Left colon (tissue), 2 donors: ENCODE data around the gene CTRB2. TPM values are rescaled to one million over a fixed set of nuclear protein-coding genes. Genes with fewer than 3 reads are reported as not detected.
"Not testable (repeated sequence)": the region's sequence is repeated elsewhere in the genome, so short reads cannot be mapped to it uniquely, and the experiment has no call there.

Experiments
- ATAC-seq: fragments of 200-7000 bp; cut with Tn5 transposase; one replicate; pipeline ENCODE4 v1.9.1; 2020; ENCODE audit warnings: mild to moderate bottlenecking, moderate library complexity
- DNase-seq, 2 donors: peaks; one replicate each; pipeline ENCODE4 v3.0.0-alpha.2; 2020
- intact Hi-C, 2 donors: fragments of 100-400 bp; cut with DNase I in 1 of 2; cut with micrococcal nuclease in 1 of 2; formaldehyde crosslinking; loops; one replicate each; pipeline versions ENCODE4 v1.11.2 to v1.14.0; 2022; cut with DNase I, micrococcal nuclease
- total RNA-seq, 2 donors: library from RNA; stranded (reverse); fragmentation: NEBNext Ultra II Directional; extraction: Animal tissue kit (Norgen Biotek cat#: 25700); gene quantifications; one replicate each; pipeline ENCODE4 v1.2.1, GENCODE V29; 2021
- donor health status: DM: no; HTN: no; CAD: no.
- donor health status: DM: yes; HTN: yes; CAD: no.

CTRB2 gene
- total RNA-seq, 2 donors from 2014 or later: 6.1 TPM; not detected in 1

DNA sequence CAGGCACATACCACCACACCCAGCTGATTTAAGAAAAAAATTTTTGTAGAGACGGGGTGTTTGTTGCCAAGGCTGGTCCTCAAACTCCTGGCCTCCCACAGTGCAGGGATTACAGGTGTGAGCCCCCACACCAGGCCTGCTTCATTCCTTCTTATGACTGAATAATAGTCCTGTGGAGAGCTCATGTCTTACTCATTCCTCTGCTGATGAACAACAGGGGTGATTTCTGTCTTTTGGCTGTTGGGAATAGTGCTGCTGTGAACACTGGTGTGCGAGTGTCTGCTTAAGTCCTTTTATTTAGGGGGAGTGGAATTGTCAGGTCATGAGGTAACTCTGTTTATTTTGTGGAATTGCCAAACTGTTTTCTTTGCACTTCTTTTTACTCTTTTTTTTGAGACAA, 9.2 kb upstream of the CTRB2 start:
- DNase-seq (no peak), ATAC-seq (no peak)
- intact Hi-C loops: no loop called here

DNA sequence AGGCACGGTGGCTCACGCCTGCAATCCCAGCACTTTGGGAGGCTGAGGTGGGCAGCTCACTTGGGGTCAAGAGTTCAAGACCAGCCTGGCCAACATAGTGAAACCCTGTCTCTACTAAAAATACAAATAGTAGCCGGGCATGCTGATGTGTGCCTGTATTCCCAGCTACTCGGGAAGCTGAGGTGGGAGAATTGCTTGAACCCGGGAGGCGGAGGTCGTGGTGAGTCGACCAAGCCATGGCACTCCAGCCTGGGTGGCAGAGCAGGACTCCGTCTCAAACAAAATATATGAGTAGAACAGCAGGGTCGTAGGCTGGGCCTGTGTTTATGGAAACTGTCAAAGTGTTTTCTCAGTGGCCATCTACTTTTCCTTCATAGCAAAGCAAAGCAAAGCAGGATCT, 4.3 kb upstream of the CTRB2 start:
- DNase-seq, ATAC-seq, intact Hi-C loops: not testable (repeated sequence)

DNA sequence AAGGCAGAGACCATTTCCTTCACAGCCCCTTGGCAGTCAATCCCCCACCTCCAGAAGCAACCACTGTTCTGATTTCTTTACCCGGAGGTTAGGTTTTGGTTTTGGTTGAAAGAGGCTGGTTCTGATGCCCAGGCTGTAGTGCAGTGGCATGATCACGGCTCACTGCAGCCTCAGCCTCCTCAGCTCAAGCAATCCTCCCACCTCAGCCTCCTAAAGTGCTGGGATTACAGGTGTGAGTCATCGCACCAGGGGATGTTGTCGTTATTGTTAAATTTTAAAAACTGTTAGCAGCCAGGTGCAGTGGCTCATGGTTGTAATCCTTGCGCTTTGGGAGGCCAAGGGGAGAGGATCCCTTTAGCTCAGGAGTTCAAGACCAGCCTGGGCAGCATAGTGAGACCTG, 3.0 kb upstream of the CTRB2 start:
- no peak for DNase-seq
- no peak for ATAC-seq
- intact Hi-C loops: no loop called here

DNA sequence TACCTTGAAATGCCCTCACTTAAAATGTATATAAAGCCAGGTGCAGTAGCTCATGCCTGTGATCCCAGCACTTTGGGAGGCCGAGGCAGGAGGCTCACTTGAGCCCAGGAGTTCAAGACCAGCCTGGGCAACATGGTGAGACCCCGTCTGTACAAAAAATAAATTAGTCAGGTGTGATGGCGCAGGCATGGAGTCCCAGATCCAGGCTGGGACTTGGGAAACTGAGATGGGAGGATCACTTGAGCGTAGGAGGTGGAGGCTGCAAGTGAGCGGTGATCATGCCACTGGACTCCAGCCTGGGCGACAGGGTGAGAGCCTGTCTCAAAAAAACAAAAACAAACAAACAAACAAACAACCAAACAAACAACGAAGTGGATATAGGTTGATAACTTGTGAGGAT, 2.6 kb upstream of the CTRB2 start:
- ATAC-seq, DNase-seq, intact Hi-C loops: not testable (repeated sequence)

DNA sequence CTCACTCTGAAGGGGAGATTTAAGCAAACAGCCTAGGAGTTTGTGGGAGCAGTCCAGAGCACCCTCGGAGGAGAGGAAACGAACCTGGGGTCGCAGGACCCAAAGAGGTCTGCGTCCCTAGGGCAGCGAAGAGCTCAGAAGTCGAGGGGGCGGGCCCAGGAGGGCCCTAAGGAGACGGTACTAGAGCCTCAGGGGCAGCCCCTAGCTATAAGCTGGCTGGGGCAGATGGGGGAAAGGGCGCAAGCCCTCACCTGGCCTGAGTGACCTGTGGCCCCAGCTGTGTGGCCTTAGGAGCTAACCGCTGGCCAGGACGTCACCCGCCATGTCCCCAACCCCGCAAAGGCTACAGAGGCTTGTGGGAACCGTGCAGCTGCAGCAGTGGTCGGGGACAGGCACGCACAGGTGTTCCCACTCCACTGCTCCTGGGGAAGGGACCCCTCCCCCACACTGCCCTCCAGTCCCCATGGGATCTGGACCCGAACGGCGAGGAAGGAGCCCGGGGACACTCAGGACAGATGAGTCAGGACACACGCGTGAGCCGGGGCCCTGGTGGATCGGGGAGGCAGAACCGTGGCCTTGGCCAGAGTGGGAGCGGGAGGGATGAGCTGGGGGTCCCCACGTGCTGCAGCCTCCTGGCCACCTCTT, 2.0 kb upstream of the CTRB2 start:
- intact Hi-C loops: no loop called here
- DNase-seq (no peak), ATAC-seq (no peak)

DNA sequence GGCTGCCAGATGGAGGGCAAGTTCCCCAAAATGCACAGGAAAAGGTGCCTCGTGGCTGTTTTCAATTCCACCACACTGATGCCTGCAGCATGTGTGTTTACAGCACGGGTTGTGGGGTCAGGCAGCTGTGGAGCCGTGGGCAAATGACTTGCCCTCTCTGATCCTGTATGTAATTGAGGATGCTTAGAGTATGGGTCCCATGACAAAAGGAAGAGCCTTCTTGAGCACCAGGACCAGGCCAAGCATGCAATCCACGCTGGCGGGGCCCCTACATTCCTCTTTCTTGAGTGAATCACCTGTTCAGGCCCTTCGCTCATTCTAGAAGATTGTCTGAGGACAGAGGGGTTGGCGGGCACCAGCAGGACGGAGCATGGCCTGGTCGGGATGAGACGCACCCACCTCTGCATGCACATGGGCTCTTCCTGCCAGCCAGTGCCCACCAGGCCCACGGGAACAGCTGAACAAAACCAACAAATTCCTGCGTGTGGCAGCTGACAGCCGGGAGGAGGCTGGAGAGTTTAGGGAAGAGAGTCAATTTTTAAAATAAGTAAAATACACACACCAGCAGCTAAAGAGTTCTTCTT, 1.4 kb upstream of the CTRB2 start:
- DNase-seq (no peak), ATAC-seq (no peak)
- intact Hi-C loops: no loop called here

DNA sequence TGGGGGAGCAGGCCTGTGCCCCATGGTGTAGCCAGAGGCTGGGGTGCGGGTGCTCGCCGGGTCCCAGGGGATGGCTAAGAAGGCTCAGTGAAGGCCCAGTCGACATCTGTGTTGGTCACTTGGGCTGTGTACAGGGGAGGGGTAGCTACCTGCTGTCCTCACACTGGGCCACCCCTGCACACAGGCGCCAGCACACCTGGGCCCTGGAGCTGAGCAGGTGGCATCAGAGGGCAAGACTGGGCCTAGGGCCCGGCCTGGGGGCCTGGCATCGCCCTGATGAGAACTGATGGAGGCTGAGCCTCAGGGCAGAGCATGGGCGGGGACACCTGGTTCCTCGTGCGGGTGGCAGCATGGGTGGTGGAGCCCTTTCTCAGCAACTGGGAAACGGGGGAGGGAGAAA, 870 bp upstream of the CTRB2 start:
- ATAC-seq: no peak
- intact Hi-C loops: loop anchor here in 1 of 2 donors (2.0 kb wide), 1 partner anchor 17 kb away; no protein-coding TSS in a partner anchor
- DNase-seq: no peak

DNA sequence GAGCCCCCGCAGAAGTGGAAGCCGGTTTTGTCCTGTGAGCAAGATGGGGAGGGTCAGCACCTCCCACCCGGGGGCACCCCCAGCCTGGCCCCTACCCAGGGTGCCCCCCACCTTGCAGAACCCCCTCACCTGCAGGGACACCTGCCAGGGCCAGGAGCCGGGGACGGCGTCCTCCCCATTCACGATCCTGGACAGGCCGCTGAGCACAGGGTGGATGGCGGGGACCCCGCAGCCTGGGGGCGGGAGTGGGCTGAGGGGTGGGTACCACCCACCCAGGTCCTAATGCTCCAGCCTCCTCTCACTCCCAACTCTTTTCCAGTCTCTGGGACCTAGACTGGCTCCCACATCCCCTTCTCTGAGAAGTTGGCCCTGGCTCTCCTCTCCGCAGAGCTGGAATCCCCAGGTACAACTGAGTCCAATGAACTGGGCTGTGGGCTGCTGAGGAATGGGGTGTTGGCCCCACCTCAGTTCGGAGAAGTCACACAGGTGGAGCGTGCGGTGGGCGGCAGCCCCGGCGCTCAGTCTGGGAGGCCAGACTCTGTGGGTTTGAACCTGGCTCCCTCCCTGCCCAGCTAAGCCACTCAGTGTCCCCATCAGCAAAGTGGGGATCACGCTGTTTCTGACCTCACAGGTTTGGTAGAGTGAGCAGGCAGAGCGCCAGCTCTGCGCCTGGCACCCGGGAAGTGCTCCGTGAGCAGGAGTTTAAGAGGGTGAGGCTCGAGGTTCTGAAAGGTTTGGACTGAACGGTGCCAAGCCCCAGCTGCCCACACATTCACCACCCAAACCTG, 806 bp downstream of the CTRB2 start:
- intact Hi-C loops: loop anchor here in 1 of 2 donors (2.0 kb wide), 1 partner anchor 19 kb away; no protein-coding TSS in a partner anchor
- ATAC-seq: peak; percentile 7
- not testable (repeated sequence) for DNase-seq

DNA sequence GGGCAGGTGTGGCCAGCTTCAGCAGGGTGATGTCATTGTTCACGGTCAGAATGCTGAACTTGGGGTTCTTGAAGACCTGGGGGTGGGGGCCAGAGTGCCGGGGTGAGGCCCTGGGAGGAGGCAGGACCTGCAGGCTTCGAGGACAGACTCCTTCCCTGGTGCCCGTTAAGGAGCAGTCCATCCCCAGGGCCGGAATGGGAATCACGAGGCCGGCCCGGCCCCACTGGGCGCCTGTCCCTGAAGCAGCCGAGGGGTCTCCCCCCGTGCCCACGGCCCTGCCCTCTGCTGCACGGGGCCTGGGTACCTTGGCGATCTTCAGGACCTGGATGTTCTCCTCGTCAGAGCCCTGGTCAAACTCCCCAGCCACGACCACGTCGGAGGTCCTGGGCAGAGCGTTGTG, 1.5 kb downstream of the CTRB2 start:
- intact Hi-C loops, DNase-seq: not testable (repeated sequence)
- peak; percentile 8 for ATAC-seq

DNA sequence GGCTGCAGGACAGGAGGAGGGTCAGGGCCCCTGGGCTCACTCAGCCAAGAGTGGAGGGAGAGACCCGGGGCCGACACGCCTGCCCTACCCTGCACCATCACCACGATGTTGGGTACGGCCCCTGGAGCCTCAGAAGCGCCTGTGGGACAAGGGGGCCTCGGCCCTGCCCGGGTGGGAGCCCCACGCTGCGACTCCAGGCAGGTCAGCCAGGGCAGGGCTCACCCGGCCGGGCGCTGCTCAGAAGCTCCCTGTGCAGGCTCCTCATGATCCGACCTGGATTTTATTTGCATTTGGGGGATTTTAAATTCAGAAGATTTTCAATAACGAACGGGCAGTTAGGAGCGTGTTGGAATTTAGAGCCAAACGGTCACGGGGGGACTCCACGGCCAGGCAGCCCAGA, 2.1 kb downstream of the CTRB2 start:
- intact Hi-C loops, DNase-seq: not testable (repeated sequence)
- peak; percentile 22 for ATAC-seq

DNA sequence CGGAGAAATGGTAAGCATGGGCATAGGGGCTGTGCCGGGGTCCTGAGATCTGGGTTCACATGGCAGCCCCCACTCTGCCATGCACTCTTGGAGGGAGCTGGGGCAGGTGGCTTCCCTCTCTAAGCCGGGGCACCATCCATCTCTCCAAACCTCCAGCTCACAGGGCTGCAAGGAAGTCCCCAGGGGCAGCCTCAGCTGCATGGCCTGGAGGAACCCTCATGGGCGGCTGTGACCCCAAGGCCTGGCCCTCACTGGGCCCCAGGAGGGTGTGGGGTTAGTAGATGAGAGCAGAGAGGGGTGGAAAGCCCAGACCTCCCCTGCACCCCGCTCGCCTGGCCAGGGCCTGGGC, 2.6 kb downstream of the CTRB2 start:
- ATAC-seq (no peak), DNase-seq (no peak)
- intact Hi-C loops: no loop called here

DNA sequence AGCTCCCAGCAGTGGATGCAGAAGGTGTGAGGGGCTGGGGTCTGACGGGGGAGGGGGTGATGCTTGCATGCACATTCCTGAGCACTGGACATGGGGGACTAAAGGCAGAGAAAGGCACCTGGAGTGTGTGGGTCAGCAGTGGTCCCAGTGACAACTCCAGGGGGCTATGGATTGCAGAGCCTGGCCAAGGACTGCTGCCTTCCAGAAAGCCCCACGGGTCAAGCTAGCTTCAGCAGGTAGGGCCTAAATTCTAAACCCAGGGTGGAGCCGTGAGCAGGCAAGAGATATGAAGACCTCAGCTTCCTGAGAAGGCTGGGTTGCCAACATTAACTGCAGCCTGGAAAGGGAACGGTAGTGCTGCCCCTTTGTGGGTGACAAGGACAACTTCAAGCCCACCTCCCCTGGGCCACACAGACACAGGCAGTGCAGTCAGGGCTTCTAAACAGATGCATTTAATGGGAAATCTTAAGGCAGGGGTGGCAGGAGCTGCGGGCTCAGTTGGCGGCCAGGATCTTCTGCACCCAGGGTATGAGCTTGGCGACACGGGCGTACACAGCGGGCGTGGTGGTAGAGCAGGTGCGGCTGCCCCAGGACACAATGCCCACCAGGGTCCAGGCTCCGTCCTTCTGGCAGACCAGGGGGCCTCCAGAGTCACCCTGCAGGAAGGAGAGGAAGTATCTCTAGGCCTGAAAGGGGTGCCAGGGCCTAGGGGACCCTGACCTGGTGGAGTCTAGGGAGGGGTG, 3.1 kb downstream of the CTRB2 start:
- ATAC-seq (no peak), DNase-seq (no peak)
- intact Hi-C loops: no loop called here

DNA sequence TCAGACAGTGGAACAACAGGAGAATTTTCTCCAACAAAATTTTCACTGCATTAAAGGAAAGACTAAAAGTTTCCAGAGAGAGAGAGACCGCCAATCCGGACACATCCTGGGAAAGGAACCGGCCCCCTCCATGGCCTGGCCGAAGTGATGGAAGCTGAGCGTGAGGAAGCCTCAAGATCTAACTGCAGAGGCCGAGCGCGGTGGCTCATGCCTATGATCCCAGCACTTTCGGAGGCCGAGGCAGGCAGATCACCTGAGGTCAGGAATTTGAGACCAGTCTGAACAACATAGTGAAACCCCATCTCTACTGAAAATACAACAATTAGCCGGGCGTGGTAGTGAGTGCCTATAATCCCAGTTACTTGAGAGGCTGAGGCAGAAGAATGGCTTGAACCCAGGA, 3.9 kb downstream of the CTRB2 start:
- intact Hi-C loops: no loop called here

DNA sequence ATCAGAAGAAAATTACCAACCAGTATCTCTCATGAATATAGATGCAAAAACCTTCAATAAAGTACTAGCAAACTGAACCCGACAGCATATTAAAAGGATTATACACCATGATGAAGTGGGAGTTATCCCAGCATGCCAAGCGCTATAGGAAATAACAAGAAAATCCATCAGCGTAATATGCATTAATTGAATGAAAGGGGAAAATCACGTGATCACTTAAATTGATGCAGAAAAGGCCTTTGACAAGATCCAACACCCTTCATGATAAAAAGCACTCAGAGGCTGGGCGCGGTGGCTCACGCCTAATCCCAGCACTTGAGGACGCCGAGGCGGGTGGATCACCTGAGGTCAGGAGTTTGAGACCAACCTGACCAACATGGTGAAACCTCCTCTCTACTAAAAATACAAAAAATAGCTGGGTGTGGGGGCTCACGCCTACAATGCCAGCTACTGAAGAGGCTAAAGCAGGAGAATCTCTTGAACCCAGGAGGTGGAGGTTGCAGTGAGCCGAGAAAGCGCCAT, 4.8 kb downstream of the CTRB2 start:
- DNase-seq (no peak), ATAC-seq (no peak)
- intact Hi-C loops: no loop called here

More for the DNA sequence above, 3.9 kb downstream of the CTRB2 start:
- DNase-seq (no peak), ATAC-seq (no peak)

DNA sequence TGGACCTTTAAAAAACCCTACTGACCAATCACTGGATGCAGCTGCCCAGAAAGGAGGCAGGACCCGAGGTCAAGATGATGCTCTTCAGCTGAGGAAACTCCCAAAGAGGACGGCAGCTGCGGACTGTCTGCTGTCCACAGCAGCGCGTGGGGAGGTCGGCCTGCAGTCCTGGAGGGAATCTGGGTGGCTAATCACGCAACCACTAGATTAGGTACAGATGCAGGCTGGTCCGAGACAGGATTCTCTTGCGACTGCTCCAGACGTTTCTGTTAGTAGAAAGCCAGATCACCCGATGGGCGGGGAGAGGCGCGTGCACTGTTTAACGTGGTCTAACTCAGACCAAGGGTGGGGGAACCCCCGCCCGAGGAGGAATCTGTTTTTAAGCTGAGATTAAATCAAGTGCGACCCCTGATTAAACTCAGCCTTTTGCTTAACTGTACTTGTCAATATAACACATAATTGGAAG, 8.8 kb downstream of the CTRB2 start:
- DNase-seq (no peak), ATAC-seq (no peak)
- intact Hi-C loops: loop anchor here in 1 of 2 donors (10.0 kb wide), 1 partner anchor 207 kb away; no protein-coding TSS in a partner anchor

DNA sequence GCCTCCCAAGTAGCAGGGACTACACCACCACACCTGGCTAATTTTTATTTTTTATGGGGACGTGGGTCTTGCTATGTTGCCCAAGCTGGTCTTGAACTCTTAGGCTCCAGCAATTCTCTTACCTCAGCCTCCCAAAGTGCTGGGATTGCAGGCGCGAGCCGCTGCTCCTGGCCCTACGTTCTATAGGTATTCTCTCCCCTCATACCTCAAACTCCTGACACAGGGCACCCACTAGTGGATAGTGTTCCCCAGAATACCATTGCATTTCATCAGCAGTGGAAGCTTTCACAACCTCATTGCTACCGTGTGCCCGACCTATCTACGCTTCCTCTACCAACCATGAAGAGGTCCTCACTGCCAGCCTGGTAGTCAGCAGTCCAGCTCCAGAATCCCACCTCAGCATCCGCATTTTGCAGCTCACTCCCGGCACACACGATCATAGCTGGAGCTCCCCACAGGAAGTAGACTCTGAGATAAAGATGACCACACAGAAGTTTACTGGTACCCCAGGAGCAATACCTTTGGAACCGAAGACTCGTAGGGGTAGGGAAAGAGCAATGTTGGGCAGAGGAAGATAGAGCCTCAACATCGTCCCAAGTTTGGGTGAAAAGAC, 9.3 kb downstream of the CTRB2 start:
- intact Hi-C loops: loop anchor here in 1 of 2 donors (10.0 kb wide), 1 partner anchor 207 kb away; no protein-coding TSS in a partner anchor
- ATAC-seq (no peak), DNase-seq (no peak)

DNA sequence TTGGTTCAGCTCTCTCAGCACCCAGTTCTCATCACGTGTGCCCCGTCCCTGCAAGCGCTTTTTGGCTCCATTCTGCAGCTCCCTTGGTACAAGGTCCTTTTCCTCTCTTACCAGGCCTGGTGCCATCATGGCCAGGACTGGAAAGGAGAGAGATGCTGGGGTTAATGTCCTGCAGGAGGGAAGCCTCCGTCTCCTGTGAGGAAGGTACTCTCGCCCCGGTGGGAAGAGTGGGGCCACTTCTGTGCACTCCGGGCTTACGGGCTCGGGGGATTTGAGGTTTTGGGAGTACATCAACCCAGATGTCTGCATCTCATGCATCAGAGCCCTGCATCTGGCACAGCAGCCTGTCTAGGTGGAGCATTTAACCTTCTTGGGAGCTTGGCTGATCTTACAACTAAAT, 10.1 kb downstream of the CTRB2 start:
- intact Hi-C loops: loop anchor here in 1 of 2 donors (10.0 kb wide), 1 partner anchor 208 kb away; no protein-coding TSS in a partner anchor
- DNase-seq (no peak), ATAC-seq (no peak)
